NCI-H2107 (cell line): ENCODE results near the gene ACVR1B.

Experiments used
- DNase-seq: peaks from one replicate; lab custom pipeline; 2025; lab: John Stamatoyannopoulos, UW

The ACVR1B gene

GRCh38 chr12:51951199-51951842, at the start of gene ACVR1B:
Gene ACVR1B (plus strand): TSS chr12:51951699. CDS start chr12:51951744, 45 bp downstream.
- peak; percentile 90 for DNase-seq

- no peak for DNase-seq
Observed at GRCh38 chr12:51901881-51902280, 49.6 kb upstream of the ACVR1B start.

GRCh38 chr12:51904951-51905470, 46.5 kb upstream of the ACVR1B start:
- no peak for DNase-seq

- no peak for DNase-seq
Observed at GRCh38 chr12:51905471-51906429, 45.7 kb upstream of the ACVR1B start.

GRCh38 chr12:51906430-51907082, 44.9 kb upstream of the ACVR1B start:
- DNase-seq = no peak

- DNase-seq = no peak
Observed at GRCh38 chr12:51907083-51907855, 44.2 kb upstream of the ACVR1B start, which contains the start of gene ACVRL1. Gene ACVRL1 (plus strand): TSS chr12:51907504. CDS start chr12:51912475, 4,971 bp downstream.

GRCh38 chr12:51907856-51908425, 43.6 kb upstream of the ACVR1B start:
- DNase-seq = no peak

GRCh38 chr12:51908876-51909592, 42.5 kb upstream of the ACVR1B start:
- DNase-seq = no peak

- no peak for DNase-seq
Observed at GRCh38 chr12:51910168-51910567, 41.3 kb upstream of the ACVR1B start.

GRCh38 chr12:51910691-51911090, 40.8 kb upstream of the ACVR1B start:
- DNase-seq = no peak

- no peak for DNase-seq
Observed at GRCh38 chr12:51911307-51911706, 40.2 kb upstream of the ACVR1B start.

GRCh38 chr12:51911788-51912711, 39.4 kb upstream of the ACVR1B start:
- no peak for DNase-seq

GRCh38 chr12:51913071-51914033, 38.1 kb upstream of the ACVR1B start:
- no peak for DNase-seq

GRCh38 chr12:51914034-51914923, 37.2 kb upstream of the ACVR1B start:
- no peak for DNase-seq

- no peak for DNase-seq
Observed at GRCh38 chr12:51915003-51915625, 36.4 kb upstream of the ACVR1B start.

GRCh38 chr12:51915951-51916350, 35.5 kb upstream of the ACVR1B start:
- DNase-seq = no peak
